ENCODE data around the gene ADAMTS8.
"Not testable (repeated sequence)": the region's sequence is repeated elsewhere in the genome, so short reads cannot be mapped to it uniquely, and the experiment has no call there.

ADAMTS8 gene

GRCh38 chr11:130448039-130448415, 19.6 kb upstream of the ADAMTS8 start:
- Histone ChIP-seq H3K9ac (ENCODE audit: insufficient read length) (no peak overlapping the region), H3K4me3 (peak overlapping the region; percentile 76), H3K9me3 (ENCODE audit: low read depth, low read length) (no peaks in the 10 kb centered on the region), H3K27ac (no peak overlapping the region), H3K36me3 (ENCODE audit: insufficient read depth, low read length) (no peaks in the 10 kb centered on the region)
- no peak for DNase-seq (ENCODE audit: low read depth, low spot score)
- TF ChIP-seq EZH2 (IDR thresholded peaks at IDR 0.05) = no peak
- no peak for TF ChIP-seq POLR2AphosphoS5 (IDR thresholded peaks at IDR 0.05; ENCODE audit: borderline replicate concordance, low read depth, low read length)
- no peak for TF ChIP-seq FOXP2 (optimal IDR thresholded peaks at IDR 0.05; ENCODE audit: control extremely low read depth, extremely low read length, insufficient read depth)

- no peak for TF ChIP-seq FOXP2 (optimal IDR thresholded peaks at IDR 0.05; ENCODE audit: control extremely low read depth, extremely low read length, insufficient read depth)
- no peak for TF ChIP-seq EZH2 (IDR thresholded peaks at IDR 0.05)
- no peak for TF ChIP-seq POLR2AphosphoS5 (IDR thresholded peaks at IDR 0.05; ENCODE audit: borderline replicate concordance, low read depth, low read length)
- DNase-seq (ENCODE audit: low read depth, low spot score) = no peak
- no peak overlapping the region for H3K9ac ChIP-seq (ENCODE audit: insufficient read length)
Measured at GRCh38 chr11:130445788-130446187, 17.4 kb upstream of the ADAMTS8 start.

GRCh38 chr11:130442737-130443136, 14.3 kb upstream of the ADAMTS8 start:
- Histone ChIP-seq H3K4me3 (no peak overlapping the region), H3K9ac (ENCODE audit: insufficient read length) (no peak overlapping the region), H3K27ac (no peak overlapping the region), H3K9me3 (ENCODE audit: low read depth, low read length) (no peaks in the 10 kb centered on the region), H3K36me3 (ENCODE audit: insufficient read depth, low read length) (no peaks in the 10 kb centered on the region)
- TF ChIP-seq FOXP2 (optimal IDR thresholded peaks at IDR 0.05; ENCODE audit: control extremely low read depth, extremely low read length, insufficient read depth) (no peak), POLR2AphosphoS5 (IDR thresholded peaks at IDR 0.05; ENCODE audit: borderline replicate concordance, low read depth, low read length) (no peak)
- no peak for DNase-seq (ENCODE audit: low read depth, low spot score)

More at GRCh38 chr11:130445788-130446187, 17.4 kb upstream of the ADAMTS8 start:
- Histone ChIP-seq H3K4me3 (no peak overlapping the region), H3K36me3 (ENCODE audit: insufficient read depth, low read length) (no peaks in the 10 kb centered on the region), H3K27ac (no peak overlapping the region), H3K9me3 (ENCODE audit: low read depth, low read length) (no peaks in the 10 kb centered on the region)

GRCh38 chr11:130441719-130442118, 13.3 kb upstream of the ADAMTS8 start:
- Histone ChIP-seq H3K4me3 (no peak overlapping the region), H3K36me3 (ENCODE audit: insufficient read depth, low read length) (no peaks in the 10 kb centered on the region), H3K9ac (ENCODE audit: insufficient read length) (no peak overlapping the region), H3K27ac (no peak overlapping the region), H3K9me3 (ENCODE audit: low read depth, low read length) (no peaks in the 10 kb centered on the region)
- no peak for DNase-seq (ENCODE audit: low read depth, low spot score)
- no peak for TF ChIP-seq FOXP2 (optimal IDR thresholded peaks at IDR 0.05; ENCODE audit: control extremely low read depth, extremely low read length, insufficient read depth)
- TF ChIP-seq EZH2 (IDR thresholded peaks at IDR 0.05) = no peak
- no peak for TF ChIP-seq POLR2AphosphoS5 (IDR thresholded peaks at IDR 0.05; ENCODE audit: borderline replicate concordance, low read depth, low read length)

GRCh38 chr11:130439876-130440275, 11.5 kb upstream of the ADAMTS8 start:
- no peaks in the 10 kb centered on the region for H3K36me3 ChIP-seq (ENCODE audit: insufficient read depth, low read length)
- TF ChIP-seq POLR2AphosphoS5 (IDR thresholded peaks at IDR 0.05; ENCODE audit: borderline replicate concordance, low read depth, low read length) = no peak
- TF ChIP-seq FOXP2 (optimal IDR thresholded peaks at IDR 0.05; ENCODE audit: control extremely low read depth, extremely low read length, insufficient read depth) = no peak
- TF ChIP-seq EZH2 (IDR thresholded peaks at IDR 0.05) = no peak
- H3K4me3 ChIP-seq = no peak overlapping the region
- no peaks in the 10 kb centered on the region for H3K9me3 ChIP-seq (ENCODE audit: low read depth, low read length)
- H3K9ac ChIP-seq (ENCODE audit: insufficient read length) = no peak overlapping the region
- H3K27ac ChIP-seq = no peak overlapping the region
- DNase-seq (ENCODE audit: low read depth, low spot score) = no peak

- H3K36me3 ChIP-seq (ENCODE audit: insufficient read depth, low read length) = no peaks in the 10 kb centered on the region
- DNase-seq (ENCODE audit: low read depth, low spot score) = no peak
- H3K4me3 ChIP-seq = no peak overlapping the region
- no peak overlapping the region for H3K27ac ChIP-seq
- TF ChIP-seq POLR2AphosphoS5 (IDR thresholded peaks at IDR 0.05; ENCODE audit: borderline replicate concordance, low read depth, low read length) (no peak), EZH2 (IDR thresholded peaks at IDR 0.05) (no peak), FOXP2 (optimal IDR thresholded peaks at IDR 0.05; ENCODE audit: control extremely low read depth, extremely low read length, insufficient read depth) (no peak)
- H3K9ac ChIP-seq (ENCODE audit: insufficient read length) = no peak overlapping the region
- no peaks in the 10 kb centered on the region for H3K9me3 ChIP-seq (ENCODE audit: low read depth, low read length)
Measured at GRCh38 chr11:130439160-130439519, 10.7 kb upstream of the ADAMTS8 start.

GRCh38 chr11:130438401-130439159, 10.2 kb upstream of the ADAMTS8 start:
- not testable (repeated sequence) for H3K27ac ChIP-seq; DNase-seq (ENCODE audit: low read depth, low spot score); H3K9ac ChIP-seq (ENCODE audit: insufficient read length); H3K36me3 ChIP-seq (ENCODE audit: insufficient read depth, low read length); H3K9me3 ChIP-seq (ENCODE audit: low read depth, low read length); H3K4me3 ChIP-seq

- no peak for TF ChIP-seq POLR2AphosphoS5 (IDR thresholded peaks at IDR 0.05; ENCODE audit: borderline replicate concordance, low read depth, low read length)
- no peak for TF ChIP-seq FOXP2 (optimal IDR thresholded peaks at IDR 0.05; ENCODE audit: control extremely low read depth, extremely low read length, insufficient read depth)
- TF ChIP-seq EZH2 (IDR thresholded peaks at IDR 0.05) = no peak
- no peak for DNase-seq (ENCODE audit: low read depth, low spot score)
- no peak overlapping the region for H3K4me3 ChIP-seq
- H3K27ac ChIP-seq = no peak overlapping the region
- H3K36me3 ChIP-seq (ENCODE audit: insufficient read depth, low read length) = no peaks in the 10 kb centered on the region
- H3K9me3 ChIP-seq (ENCODE audit: low read depth, low read length) = no peaks in the 10 kb centered on the region
- no peak overlapping the region for H3K9ac ChIP-seq (ENCODE audit: insufficient read length)
Measured at GRCh38 chr11:130437848-130438247, 9.4 kb upstream of the ADAMTS8 start.

- no peak for TF ChIP-seq FOXP2 (optimal IDR thresholded peaks at IDR 0.05; ENCODE audit: control extremely low read depth, extremely low read length, insufficient read depth)
- no peak for TF ChIP-seq EZH2 (IDR thresholded peaks at IDR 0.05)
- TF ChIP-seq POLR2AphosphoS5 (IDR thresholded peaks at IDR 0.05; ENCODE audit: borderline replicate concordance, low read depth, low read length) = no peak
- H3K4me3 ChIP-seq = no peak overlapping the region
- H3K27ac ChIP-seq = no peak overlapping the region
- no peaks in the 10 kb centered on the region for H3K9me3 ChIP-seq (ENCODE audit: low read depth, low read length)
- H3K36me3 ChIP-seq (ENCODE audit: insufficient read depth, low read length) = no peaks in the 10 kb centered on the region
- DNase-seq (ENCODE audit: low read depth, low spot score) = no peak
- H3K9ac ChIP-seq (ENCODE audit: insufficient read length) = no peak overlapping the region
Measured at GRCh38 chr11:130436171-130436570, 7.8 kb upstream of the ADAMTS8 start.
